ENCODE results near the gene KIF25.
"Not testable (repeated sequence)": the region's sequence is repeated elsewhere in the genome, so short reads cannot be mapped to it uniquely, and the experiment has no call there.

The KIF25 gene

GRCh38 chr6:167976116-167976657 lies 21.3 kb upstream of the KIF25 start:
- not testable (repeated sequence) for DNase-seq

DNA sequence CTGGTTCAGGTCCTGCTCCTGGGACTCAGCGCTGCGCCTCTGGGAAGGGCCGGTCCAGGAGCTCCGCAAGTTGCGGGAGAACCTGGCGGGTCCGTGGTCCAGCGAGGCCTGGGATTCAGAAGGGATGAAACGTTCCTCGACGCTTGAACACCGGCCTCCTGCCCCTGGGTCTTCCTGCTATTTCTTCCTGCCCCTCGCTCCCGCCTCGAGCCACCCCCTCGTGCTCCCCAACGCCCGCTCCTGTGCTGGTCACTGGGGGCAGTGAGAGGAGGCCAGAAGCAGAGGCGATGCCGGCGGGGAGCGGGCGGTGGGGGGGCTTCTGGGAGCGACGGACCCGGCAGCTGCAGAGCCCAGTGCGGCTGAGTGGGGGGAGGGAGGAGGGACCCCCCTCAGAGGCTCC lies 20.8 kb upstream of the KIF25 start:
- DNase-seq: no peak

- no peak for DNase-seq
Observed at GRCh38 chr6:167977717-167978467, 19.6 kb upstream of the KIF25 start.

- no peak for DNase-seq
Observed at GRCh38 chr6:167978607-167979006, 18.9 kb upstream of the KIF25 start.

GRCh38 chr6:167979436-167980139 lies 17.9 kb upstream of the KIF25 start:
- no peak for DNase-seq

DNA sequence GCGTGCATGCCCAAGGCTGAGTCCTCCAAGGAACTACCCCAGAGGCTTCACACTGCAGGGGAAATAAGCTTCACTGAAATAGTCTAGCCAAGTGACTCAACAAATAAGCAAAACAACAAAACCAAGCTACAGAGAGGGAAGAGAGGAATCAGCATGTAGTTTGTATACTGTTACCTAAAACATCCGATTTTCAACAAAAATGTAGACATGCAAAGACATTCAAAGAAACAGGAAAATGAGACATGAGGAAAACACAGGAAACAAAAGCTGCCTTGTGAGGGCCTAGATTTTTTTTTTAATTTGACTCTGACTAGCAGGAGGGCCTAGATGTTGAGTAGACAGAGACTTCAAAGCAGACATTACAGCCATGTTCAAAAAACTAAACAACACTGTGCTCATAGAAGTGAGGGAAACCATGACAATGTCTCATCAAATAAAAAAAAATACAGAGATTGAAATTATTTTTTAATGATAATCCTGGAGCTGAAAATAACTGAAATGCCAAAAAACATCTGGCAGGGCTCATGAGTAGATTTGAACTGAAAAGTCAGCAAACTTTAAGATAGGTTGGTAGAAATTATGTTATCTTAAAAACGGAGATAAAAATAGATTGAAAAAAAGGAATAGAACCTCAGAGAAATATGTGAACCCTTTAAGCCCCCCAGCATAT lies 16.4 kb upstream of the KIF25 start:
- no peak for DNase-seq

GRCh38 chr6:167981916-167982462 lies 15.5 kb upstream of the KIF25 start:
- no peak for DNase-seq

- DNase-seq: no peak
Observed at GRCh38 chr6:167984144-167984719, 13.2 kb upstream of the KIF25 start.

- no peak for DNase-seq
Observed at GRCh38 chr6:167984876-167985604, 12.4 kb upstream of the KIF25 start.

DNA sequence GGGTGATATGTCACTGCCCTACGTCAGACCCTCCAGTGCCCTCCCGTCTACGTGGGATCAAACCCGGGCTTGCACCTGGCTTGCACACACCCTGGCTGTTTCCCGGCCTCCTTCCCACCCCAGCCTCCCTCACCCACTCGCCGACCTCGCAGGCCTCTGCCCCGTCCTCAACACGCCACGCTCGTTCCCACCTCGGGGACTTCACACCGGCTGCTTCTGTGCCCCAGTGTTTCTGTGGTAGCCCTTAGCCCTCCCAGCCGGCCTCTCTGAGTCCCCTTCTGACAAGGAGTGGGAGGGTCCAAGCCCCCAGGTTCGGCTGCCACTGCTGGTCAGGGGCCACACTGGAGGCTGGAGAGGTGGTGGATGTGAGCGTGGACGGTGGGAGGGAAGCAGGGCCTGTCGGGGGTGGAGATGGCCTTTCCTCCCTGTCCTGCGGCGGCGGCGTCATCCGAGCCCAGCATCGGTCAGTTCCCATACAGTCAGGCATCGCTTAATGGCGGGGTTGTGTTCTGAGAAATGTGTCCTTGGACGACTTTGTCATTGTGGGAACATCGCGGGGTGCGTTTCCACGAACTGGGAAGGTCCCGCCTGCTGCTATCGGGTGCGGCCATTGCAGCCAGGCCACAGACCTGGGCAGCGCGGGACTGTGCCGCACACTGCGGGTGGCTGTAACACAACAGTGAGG lies 11.4 kb upstream of the KIF25 start:
- DNase-seq: no peak

DNA sequence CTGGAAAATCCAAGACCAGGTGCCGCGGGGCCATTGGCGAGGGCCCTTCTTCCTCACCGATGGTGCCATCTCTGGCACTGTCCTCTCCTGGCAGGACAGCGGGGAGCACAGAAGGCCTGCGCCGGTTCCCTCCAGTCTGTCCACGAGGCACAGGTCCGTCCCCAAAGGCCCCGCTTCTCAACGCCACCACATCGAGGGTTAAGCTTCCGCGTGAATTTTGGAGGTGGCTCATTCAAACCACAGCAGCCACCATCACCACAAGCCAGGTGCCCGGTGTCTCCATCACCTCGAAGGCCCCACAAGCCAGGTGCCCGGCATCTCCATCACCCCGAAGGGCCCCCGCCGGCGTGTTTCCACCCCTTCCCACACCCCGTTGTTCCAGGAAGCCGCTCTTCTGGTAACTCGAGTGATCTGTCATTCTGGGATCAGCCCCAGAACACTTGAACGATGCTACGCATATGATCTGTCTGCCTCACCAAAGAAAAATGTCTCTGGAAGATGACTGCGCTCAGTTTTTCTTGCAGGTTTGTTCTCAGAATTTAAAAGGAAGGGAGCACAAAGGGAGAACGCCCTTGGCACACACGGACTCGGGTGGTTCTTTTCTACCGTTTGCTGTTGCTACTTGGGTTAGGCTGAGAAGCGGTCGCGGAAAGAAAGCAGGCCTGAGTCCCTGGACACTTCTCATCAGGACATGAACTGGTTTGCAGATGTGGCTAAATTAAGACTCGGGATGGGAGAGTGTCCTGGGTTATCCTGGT lies 9.9 kb upstream of the KIF25 start:
- DNase-seq: no peak

DNA sequence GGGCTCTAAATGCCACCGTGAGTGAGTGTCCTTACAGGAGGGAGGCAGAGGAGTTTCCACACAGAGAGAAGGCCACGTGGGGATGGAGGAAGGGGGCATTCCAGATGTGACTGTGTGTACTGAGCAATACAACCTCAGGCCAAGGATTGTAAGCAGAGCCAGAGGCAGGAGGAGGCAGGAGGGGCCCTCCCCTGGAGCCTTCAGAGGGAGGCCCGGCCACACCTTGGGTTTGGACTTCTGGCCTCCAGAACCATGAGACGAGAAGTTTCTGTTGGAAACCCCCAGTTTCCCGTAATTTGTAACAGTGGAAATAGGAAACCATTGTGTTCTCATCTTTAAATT lies 9.3 kb upstream of the KIF25 start:
- DNase-seq: no peak

DNA sequence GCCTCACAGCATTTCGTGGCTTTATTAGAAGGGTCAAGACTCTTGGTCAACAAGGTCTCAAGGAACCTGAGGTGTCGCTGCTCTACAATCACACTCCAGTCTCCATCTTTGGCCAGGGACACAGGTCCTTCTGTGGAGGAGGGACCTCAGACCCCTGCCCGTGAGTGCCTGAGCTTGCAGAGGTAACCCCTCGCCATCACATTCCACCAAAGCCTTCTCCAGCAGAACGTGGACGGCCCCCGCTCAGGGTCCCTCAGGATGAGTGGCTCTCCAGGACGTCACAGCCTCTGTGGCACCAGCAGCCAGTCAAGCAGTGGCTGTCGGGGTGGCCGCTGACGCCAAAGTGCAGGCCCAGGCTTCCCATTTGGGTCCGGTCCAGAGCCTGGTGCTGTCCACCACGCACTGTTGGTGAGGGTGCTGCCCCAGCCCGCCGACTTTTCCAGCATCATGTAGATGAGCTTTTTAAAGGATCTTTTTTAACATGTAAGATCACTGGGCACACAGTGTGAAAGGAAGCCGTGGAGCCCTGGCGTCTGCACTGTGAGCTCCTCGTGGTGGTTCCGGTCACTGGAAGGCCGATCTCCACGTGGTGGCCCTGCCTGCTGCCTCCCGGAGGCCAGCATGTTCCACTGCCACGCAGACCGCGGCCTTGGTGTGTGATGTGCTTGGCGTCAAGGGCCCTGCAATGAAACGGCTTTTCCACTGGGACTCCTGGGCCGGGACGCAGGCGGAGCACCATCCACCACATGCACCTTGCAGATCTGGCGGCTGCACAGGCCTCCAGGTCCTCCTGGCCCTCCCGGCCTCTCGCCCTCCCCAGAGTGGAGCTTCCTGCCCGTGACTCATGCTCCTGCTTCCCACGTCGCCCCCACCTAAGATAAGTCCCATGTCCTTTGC lies 8.3 kb upstream of the KIF25 start:
- no peak for DNase-seq

GRCh38 chr6:167990016-167990945 lies 7.2 kb upstream of the KIF25 start:
- no peak for DNase-seq

DNA sequence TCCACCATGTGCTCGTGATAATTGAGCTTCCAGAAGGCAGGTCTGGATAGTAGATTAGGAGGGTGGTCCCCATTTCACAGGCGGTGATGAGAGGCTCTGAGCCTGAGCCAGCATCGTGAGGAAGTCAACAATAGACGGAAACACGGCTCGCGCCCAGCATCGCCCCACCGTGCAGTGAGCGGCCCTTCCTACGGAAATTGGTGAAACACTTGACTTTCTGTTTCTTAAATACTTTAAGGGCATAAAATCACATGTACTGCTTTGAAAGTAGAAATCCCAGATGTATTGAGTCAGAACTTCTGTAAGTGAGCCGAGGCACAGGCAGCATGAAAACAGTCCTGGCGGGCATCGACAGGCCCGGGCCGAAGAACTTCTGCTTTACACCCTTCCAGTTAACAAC lies 4.3 kb upstream of the KIF25 start:
- no peak for DNase-seq

DNA sequence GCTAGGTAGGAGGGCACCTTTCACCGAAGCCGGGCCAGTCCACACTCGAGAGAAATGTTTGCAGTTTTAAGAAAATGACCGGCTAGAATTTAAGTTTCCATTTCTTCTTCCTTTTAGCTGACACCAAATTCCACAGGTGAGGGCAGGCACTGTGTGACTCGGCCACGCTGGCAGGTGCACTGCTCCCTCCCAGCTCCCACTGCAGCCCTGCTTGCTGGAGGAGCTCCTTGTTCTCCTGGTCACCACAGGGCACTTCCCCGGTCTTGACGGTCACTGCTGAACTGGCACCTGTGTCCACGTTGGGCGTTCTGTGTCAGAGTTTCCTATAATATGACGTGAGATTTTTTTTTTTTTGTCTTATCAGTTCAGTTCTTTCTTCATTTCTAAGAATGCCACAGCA lies 3.6 kb upstream of the KIF25 start:
- no peak for DNase-seq

DNA sequence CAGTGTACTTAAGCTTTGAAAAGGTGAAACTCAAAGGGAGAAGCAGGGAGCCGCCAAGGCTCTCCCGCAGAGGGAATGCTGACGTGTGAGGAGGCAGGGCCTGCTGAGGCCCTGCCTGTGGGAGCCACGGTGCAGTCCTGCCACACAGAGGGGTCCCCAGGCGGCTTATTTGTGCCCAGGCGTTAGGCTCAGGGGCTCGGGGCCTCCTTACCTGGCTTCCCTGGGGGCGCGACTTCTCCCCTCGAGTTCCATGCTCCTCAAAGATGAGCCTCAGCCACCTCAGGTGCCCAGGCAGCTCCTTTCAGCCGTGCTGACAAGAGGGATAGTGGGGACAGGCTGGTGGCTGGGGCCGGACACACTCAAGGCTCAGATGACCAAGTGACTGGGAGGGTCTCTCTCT lies 2.2 kb upstream of the KIF25 start:
- DNase-seq: no peak

GRCh38 chr6:167995731-167996151 lies 1.7 kb upstream of the KIF25 start:
- DNase-seq: no peak

Data from NCI-H2029 treated with DMSO at 0.1 percent for 48 hours (cell line).